ENCODE measurements around the gene UQCRC1. TPM values are rescaled to one million over a fixed set of nuclear protein-coding genes. Genes with fewer than 3 reads are reported as not detected.

The UQCRC1 gene
- total RNA-seq, 2 donors from 2014 or later = 171 to 211 TPM

- no peaks in the 10 kb centered on the region for H3K9me3 Mint-ChIP-seq
- H3K27me3 Mint-ChIP-seq = peaks cover 13 to 33% of the 10 kb centered on the region in 2 donors
- H3K36me3 Mint-ChIP-seq = no peaks in the 10 kb centered on the region
- peaks cover 0 to 4% of the 10 kb centered on the region in 2 donors for H3K4me1 Mint-ChIP-seq (ENCODE audit: low read depth in 2 of 2)
- ATAC-seq (no peak), DNase-seq (ENCODE audit: low spot score) (no peak)
- H3K4me3 Mint-ChIP-seq = no peak overlapping the region
- no peak overlapping the region for H3K27ac Mint-ChIP-seq
Observed at GRCh38 chr3:48591436-48591835, 18.0 kb downstream of the UQCRC1 start.

GRCh38 chr3:48588230-48588629 is 21.2 kb downstream of the UQCRC1 start:
- no peaks in the 10 kb centered on the region for H3K9me3 Mint-ChIP-seq
- no peak overlapping the region for H3K27ac Mint-ChIP-seq
- DNase-seq (ENCODE audit: low spot score) (no peak), ATAC-seq (no peak)
- H3K4me3 Mint-ChIP-seq = no peak overlapping the region
- H3K27me3 Mint-ChIP-seq = peaks cover 13 to 28% of the 10 kb centered on the region in 2 donors
- H3K36me3 Mint-ChIP-seq = no peaks in the 10 kb centered on the region
- H3K4me1 Mint-ChIP-seq (ENCODE audit: low read depth in 2 of 2) = no peaks in the 10 kb centered on the region

GRCh38 chr3:48587686-48588085 is 21.8 kb downstream of the UQCRC1 start:
- Mint-ChIP-seq H3K9me3 (no peaks in the 10 kb centered on the region), H3K4me3 (no peak overlapping the region), H3K4me1 (ENCODE audit: low read depth in 2 of 2) (no peaks in the 10 kb centered on the region), H3K27ac (no peak overlapping the region), H3K36me3 (no peaks in the 10 kb centered on the region), H3K27me3 (peaks cover 13 to 25% of the 10 kb centered on the region in 2 donors)
- ATAC-seq (no peak), DNase-seq (ENCODE audit: low spot score) (no peak)

GRCh38 chr3:48585411-48585810 is 24.0 kb downstream of the UQCRC1 start:
- DNase-seq (ENCODE audit: low spot score) (no peak), ATAC-seq (no peak)
- no peak overlapping the region for H3K4me3 Mint-ChIP-seq
- H3K27me3 Mint-ChIP-seq = peaks cover 13 to 17% of the 10 kb centered on the region in 2 donors
- no peaks in the 10 kb centered on the region for H3K4me1 Mint-ChIP-seq (ENCODE audit: low read depth in 2 of 2)
- no peaks in the 10 kb centered on the region for H3K36me3 Mint-ChIP-seq
- no peak overlapping the region for H3K27ac Mint-ChIP-seq
- no peaks in the 10 kb centered on the region for H3K9me3 Mint-ChIP-seq

GRCh38 chr3:48584836-48585235 is 24.6 kb downstream of the UQCRC1 start:
- no peaks in the 10 kb centered on the region for H3K36me3 Mint-ChIP-seq
- no peaks in the 10 kb centered on the region for H3K9me3 Mint-ChIP-seq
- H3K4me3 Mint-ChIP-seq = no peak overlapping the region
- no peak for DNase-seq (ENCODE audit: low spot score)
- no peaks in the 10 kb centered on the region for H3K4me1 Mint-ChIP-seq (ENCODE audit: low read depth in 2 of 2)
- no peak overlapping the region for H3K27ac Mint-ChIP-seq
- H3K27me3 Mint-ChIP-seq = peaks cover 11 to 15% of the 10 kb centered on the region in 2 donors
- no peak for ATAC-seq

GRCh38 chr3:48581621-48582481 is 27.6 kb downstream of the UQCRC1 start:
- no peaks in the 10 kb centered on the region for H3K9me3 Mint-ChIP-seq

GRCh38 chr3:48576647-48577046 is 32.8 kb downstream of the UQCRC1 start:
- Mint-ChIP-seq H3K27me3 (no peaks in the 10 kb centered on the region), H3K9me3 (no peaks in the 10 kb centered on the region), H3K4me1 (ENCODE audit: low read depth in 2 of 2) (no peaks in the 10 kb centered on the region), H3K36me3 (no peaks in the 10 kb centered on the region), H3K4me3 (no peak overlapping the region), H3K27ac (no peak overlapping the region)
- DNase-seq (ENCODE audit: low spot score) (no peak), ATAC-seq (no peak)

More at GRCh38 chr3:48581621-48582481, 27.6 kb downstream of the UQCRC1 start:
- DNase-seq (ENCODE audit: low spot score) (no peak), ATAC-seq (no peak)
- no peaks in the 10 kb centered on the region for H3K36me3 Mint-ChIP-seq
- no peaks in the 10 kb centered on the region for H3K4me1 Mint-ChIP-seq (ENCODE audit: low read depth in 2 of 2)
- H3K27me3 Mint-ChIP-seq = no peaks in the 10 kb centered on the region
- H3K4me3 Mint-ChIP-seq = no peak overlapping the region
- no peak overlapping the region for H3K27ac Mint-ChIP-seq

GRCh38 chr3:48575366-48575765 is 34.1 kb downstream of the UQCRC1 start:
- H3K4me3 Mint-ChIP-seq = no peak overlapping the region
- no peaks in the 10 kb centered on the region for H3K9me3 Mint-ChIP-seq
- H3K4me1 Mint-ChIP-seq (ENCODE audit: low read depth in 2 of 2) = no peaks in the 10 kb centered on the region
- ATAC-seq = no peak
- DNase-seq (ENCODE audit: low spot score) = no peak
- H3K36me3 Mint-ChIP-seq = no peaks in the 10 kb centered on the region
- H3K27ac Mint-ChIP-seq = no peak overlapping the region
- no peaks in the 10 kb centered on the region for H3K27me3 Mint-ChIP-seq

GRCh38 chr3:48573973-48574585 is 35.4 kb downstream of the UQCRC1 start:
- Mint-ChIP-seq H3K9me3 (no peaks in the 10 kb centered on the region), H3K27me3 (no peaks in the 10 kb centered on the region), H3K4me1 (ENCODE audit: low read depth in 2 of 2) (no peaks in the 10 kb centered on the region), H3K4me3 (no peak overlapping the region), H3K36me3 (no peaks in the 10 kb centered on the region), H3K27ac (no peak overlapping the region)
- ATAC-seq (no peak), DNase-seq (ENCODE audit: low spot score) (no peak)

- Mint-ChIP-seq H3K4me3 (no peak overlapping the region), H3K36me3 (no peaks in the 10 kb centered on the region), H3K4me1 (ENCODE audit: low read depth in 2 of 2) (no peaks in the 10 kb centered on the region), H3K9me3 (no peaks in the 10 kb centered on the region), H3K27ac (no peak overlapping the region), H3K27me3 (no peaks in the 10 kb centered on the region)
- DNase-seq (ENCODE audit: low spot score) (no peak), ATAC-seq (no peak)
Observed at GRCh38 chr3:48572517-48572916, 36.9 kb downstream of the UQCRC1 start.

- no peak overlapping the region for H3K4me3 Mint-ChIP-seq
- H3K27me3 Mint-ChIP-seq = no peaks in the 10 kb centered on the region
- no peaks in the 10 kb centered on the region for H3K9me3 Mint-ChIP-seq
- no peak for ATAC-seq
- H3K4me1 Mint-ChIP-seq (ENCODE audit: low read depth in 2 of 2) = peaks cover 0 to 2% of the 10 kb centered on the region in 2 donors
- no peaks in the 10 kb centered on the region for H3K36me3 Mint-ChIP-seq
- H3K27ac Mint-ChIP-seq = no peak overlapping the region
- DNase-seq (ENCODE audit: low spot score) = no peak
Observed at GRCh38 chr3:48571938-48572337, 37.5 kb downstream of the UQCRC1 start.

GRCh38 chr3:48569808-48570450 is 39.5 kb downstream of the UQCRC1 start:
- peaks cover 10% of the 10 kb centered on the region in 2 donors for H3K4me1 Mint-ChIP-seq (ENCODE audit: low read depth in 2 of 2)
- H3K36me3 Mint-ChIP-seq = no peaks in the 10 kb centered on the region
- H3K9me3 Mint-ChIP-seq = no peaks in the 10 kb centered on the region
- ATAC-seq (no peak), DNase-seq (ENCODE audit: low spot score) (no peak)
- H3K27ac Mint-ChIP-seq = no peak overlapping the region
- H3K4me3 Mint-ChIP-seq = no peak overlapping the region
- H3K27me3 Mint-ChIP-seq = no peaks in the 10 kb centered on the region

- Mint-ChIP-seq H3K4me1 (ENCODE audit: low read depth in 2 of 2) (peaks cover 10% of the 10 kb centered on the region in 2 donors), H3K27me3 (no peaks in the 10 kb centered on the region), H3K36me3 (no peaks in the 10 kb centered on the region), H3K9me3 (no peaks in the 10 kb centered on the region), H3K4me3 (no peak overlapping the region), H3K27ac (no peak overlapping the region)
- ATAC-seq (no peak), DNase-seq (ENCODE audit: low spot score) (no peak)
Observed at GRCh38 chr3:48569400-48569799, 40.0 kb downstream of the UQCRC1 start.

- Mint-ChIP-seq H3K9me3 (no peaks in the 10 kb centered on the region), H3K27me3 (no peaks in the 10 kb centered on the region), H3K4me3 (no peak overlapping the region), H3K4me1 (ENCODE audit: low read depth in 2 of 2) (peaks cover 17 to 18% of the 10 kb centered on the region in 2 donors), H3K36me3 (no peaks in the 10 kb centered on the region), H3K27ac (no peak overlapping the region)
- ATAC-seq = no peak
- no peak for DNase-seq (ENCODE audit: low spot score)
Observed at GRCh38 chr3:48568476-48568875, 41.0 kb downstream of the UQCRC1 start.

All from natural killer cell treated with Interleukin-12 subunit alpha and Interleukin-12 subunit beta and Interleukin-15 and Interleukin-18, amount 100 ng/mL, for 72 hours (primary cell).